K562 (cell line): ENCODE data around the gene GAL3ST2. TPM values are rescaled to one million over a fixed set of nuclear protein-coding genes. Genes with fewer than 3 reads are reported as not detected.
A peak's percentile ranks its signal among the peaks of the same experiment; 100 is the strongest.

ENCODE experiments used
- ATAC-seq: fragments of 200-7000 bp; cut with Tn5 transposase; 3 replicates; pipeline ENCODE4 v1.9.1; 2020; ENCODE audit warnings: moderate library complexity
- BruUV-seq: library from RNA; stranded (reverse); fragments of 400-500 nt; replicated peaks from 2 replicates; lab custom pipeline; 2021; lab: Mats Ljungman, UMichigan
- CTCF ChIA-PET: fragments of 300-600 bp; formaldehyde crosslinking; extraction: SDS; loops from one replicate; lab custom pipeline; 2021; ENCODE audit warnings: low intra/inter-chr PET ratio; lab: Yijun Ruan, JAX
- POLR2A ChIA-PET: fragments of 300-600, 350-650 bp; sonication (Branson Sonifier 250); formaldehyde crosslinking; extraction: SDS; loops from one replicate; lab custom pipeline; 2021; ENCODE audit warnings: antibody characterized with exemption, inconsistent platforms; lab: Yijun Ruan, JAX
- DNase-seq, 4 experiments: peaks; one replicate each; pipeline versions ENCODE4 v3.0.0 to v3.0.0-alpha.2; 2011 to 2018; ENCODE audit warnings: low spot score in 3 of 4, mixed read lengths in 3 of 4; ENCODE audit errors: extremely low read depth in 1 of 4
- FAIRE-seq: peaks from 2 replicates; lab custom pipeline; 2011; peaks lifted over from hg19 to GRCh38; lab: Jason Lieb, UNC
- H2AFZ ChIP-seq: 2 replicates; pipeline ENCODE4 v1.6.0; 2011; ENCODE audit warnings: low read depth, low read length, control low read depth, inconsistent platforms
- H3K27ac ChIP-seq: fragments of 200-600 bp; 3 replicates; pipeline ENCODE4 v1.8.0; 2011; ENCODE audit warnings: low read depth, mild to moderate bottlenecking, control low read depth, inconsistent platforms, low read length, moderate library complexity, mixed read lengths; ENCODE audit errors: extremely low read depth
- H3K27me3 ChIP-seq, 2 experiments: fragments of 300-600 bp in 1 of 2; 2 replicates in 1 of 2; 3 replicates in 1 of 2; pipeline versions ENCODE4 v1.6.0 to v1.8.0; 2011; ENCODE audit warnings: inconsistent platforms in 2 of 2, low read length in 2 of 2, mild to moderate bottlenecking in 1 of 2, mixed read lengths in 1 of 2, moderate library complexity in 1 of 2; ENCODE audit not compliant: control insufficient read depth in 2 of 2, insufficient read depth in 2 of 2
- H3K36me3 ChIP-seq: fragments of 300-600 bp; 3 replicates; pipeline ENCODE4 v1.8.0; 2011; ENCODE audit warnings: mild to moderate bottlenecking, low read length, inconsistent platforms; ENCODE audit not compliant: control insufficient read depth, insufficient read depth
- H3K4me1 ChIP-seq, 2 experiments: fragments of 200-600 bp in 1 of 2; replicated peaks in 1 of 2; 2 replicates in 1 of 2; 3 replicates in 1 of 2; pipeline versions ENCODE4 v1.5.1 to v1.8.0; 2011; ENCODE audit warnings: inconsistent platforms in 2 of 2, low read length in 2 of 2, mild to moderate bottlenecking in 1 of 2, mixed read lengths in 1 of 2, moderate library complexity in 1 of 2; ENCODE audit not compliant: control insufficient read depth in 2 of 2, insufficient read depth in 2 of 2
- H3K4me2 ChIP-seq: 2 replicates; pipeline ENCODE4 v1.6.1; 2011; ENCODE audit warnings: low read length, control low read depth, inconsistent platforms, mixed read lengths; ENCODE audit not compliant: insufficient read depth
- H3K4me3 ChIP-seq: fragments of 200-600 bp; sonication (generic), shearing (Covaris generic); 2 replicates; pipeline ENCODE4 v1.5.1; 2016; ENCODE audit warnings: control low read depth, inconsistent platforms
- H3K79me2 ChIP-seq: fragments of 200-600 bp; 3 replicates; pipeline ENCODE4 v1.8.0; 2011; ENCODE audit warnings: low read length, inconsistent platforms; ENCODE audit not compliant: control insufficient read depth, insufficient read depth
- H3K9ac ChIP-seq, 2 experiments: 2 replicates each; pipeline versions ENCODE4 v1.6.0 to v1.6.1; 2011; ENCODE audit warnings: low read depth in 2 of 2, low read length in 2 of 2, control low read depth in 1 of 2, inconsistent platforms in 1 of 2, mild to moderate bottlenecking in 1 of 2, mixed read lengths in 1 of 2; ENCODE audit not compliant: insufficient read depth in 1 of 2
- H3K9me1 ChIP-seq: one replicate; pipeline ENCODE4 v1.6.0; 2011; ENCODE audit warnings: inconsistent platforms, mild to moderate bottlenecking, low read length, moderate library complexity; ENCODE audit not compliant: control insufficient read depth, insufficient read depth
- H3K9me3 ChIP-seq: replicated peaks from 2 replicates; pipeline ENCODE4 v1.5.1; 2011; ENCODE audit warnings: low read depth, low read length, inconsistent platforms; ENCODE audit not compliant: control insufficient read depth, insufficient read depth
- H4K20me1 ChIP-seq: replicated peaks from 2 replicates; pipeline ENCODE4 v1.6.1; 2011; ENCODE audit warnings: low read length, inconsistent platforms, mixed read lengths; ENCODE audit not compliant: control insufficient read depth, insufficient read depth
- KDM1A ChIP-seq, 2 experiments: fragments of 450-650 bp; IDR thresholded peaks; 2 replicates each; pipeline ENCODE4 v1.6.1; 2016; ENCODE audit warnings: mild to moderate bottlenecking in 2 of 2
- WGBS: fragments of 100-300 bp; shearing (Covaris generic); methylation state at CpG from one replicate; pipeline ENCODE4 v1.1.6; 2016; ENCODE audit warnings: low coverage, mixed read lengths; ENCODE audit not compliant: insufficient coverage; ENCODE audit errors: missing lambda C conversion rate; 5-methylcytosine and 5-hydroxymethylcytosine counted together
- in situ Hi-C: fragments of 300-500 bp; cut with MboI; formaldehyde crosslinking; loops from 4 replicates; pipeline ENCODE4 v1.15.0; 2018; ENCODE audit warnings: inconsistent platforms, mixed read lengths
- intact Hi-C: fragments of 100-400 bp; cut with micrococcal nuclease; formaldehyde crosslinking; loops from 2 replicates; pipeline ENCODE4 v1.14.2; 2022
- polyA plus RNA-seq, 8 experiments: library from polyadenylated mRNA; depleted of rRNA in 4 of 8; stranded (reverse) in 5 of 8; unstranded in 3 of 8; fragments of >200 nt; fragmentation: Nextera tagmentation in 2 of 8; fragmentation: Illumina TruSeq in 1 of 8; extraction: Ambion mirVana in 2 of 8; extraction: Trizol in 1 of 8; gene quantifications; 2 replicates each; pipeline versions ENCODE4 v1.2.1 to v1.2.3, GENCODE V29; 2011 to 2014; ENCODE audit warnings: inconsistent platforms in 1 of 8, missing spikeins in 1 of 8
- total RNA-seq, 7 experiments: library from RNA; depleted of rRNA in 6 of 7; stranded (reverse); fragments of >200 nt in 6 of 7; fragmentation: Illumina TruSeq in 2 of 7; extraction: Trizol in 2 of 7; gene quantifications; 2 replicates each; pipeline versions ENCODE4 v1.2.1 to v1.2.3, GENCODE V29; 2011 to 2021; ENCODE audit warnings: low replicate concordance in 1 of 7
- TF ChIP-seq, protein P1 (sequence below), 2 experiments: fragments of 450-650 bp; IDR thresholded peaks; 2 replicates each; pipeline ENCODE4 v1.6.1; 2018; ENCODE audit warnings: mild to moderate bottlenecking in 2 of 2, low read depth in 1 of 2; ENCODE audit not compliant: partially characterized antibody in 2 of 2

GAL3ST2 gene
- total and polyA plus RNA-seq, 9 of the 15 experiments (the other 6 are each of a cell fraction or from before 2014, with no cell fraction given) = 0.42 TPM; not detected in 8

DNA sequence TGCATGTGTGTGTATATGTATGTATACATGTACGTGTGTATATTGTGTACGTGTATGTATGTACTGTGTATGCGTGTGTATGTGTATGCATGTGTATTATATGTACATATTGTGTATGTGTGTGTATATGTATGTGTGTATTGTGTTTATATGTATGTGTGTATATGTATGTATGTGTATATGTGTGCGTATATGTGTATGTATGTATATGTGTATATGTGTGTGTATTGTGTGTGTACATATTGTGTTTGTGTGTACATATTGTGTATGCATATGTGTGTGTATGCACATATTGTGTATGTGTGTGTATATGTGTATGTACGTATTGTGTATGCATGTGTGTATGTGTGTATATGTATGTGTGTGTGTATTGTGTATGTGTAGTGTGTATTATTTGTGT lies 16.8 kb downstream of the GAL3ST2 start:
- CTCF ChIA-PET = no interaction called here
- no TSS peak for BruUV-seq
- H3K4me2 ChIP-seq = no peak overlapping the region
- in situ Hi-C loops = no loop called here
- H4K20me1 ChIP-seq = no peaks in the 10 kb centered on the region
- no peak overlapping the region for H2AFZ ChIP-seq
- H3K9ac ChIP-seq = no peak overlapping the region
- H3K36me3 ChIP-seq = no peaks in the 10 kb centered on the region
- no peak overlapping the region for H3K4me3 ChIP-seq
- H3K27ac ChIP-seq = no peak overlapping the region
- H3K9me3 ChIP-seq = no peaks in the 10 kb centered on the region; the same call in 1 of the 2 replicates
- H3K9me1 ChIP-seq = no peaks in the 10 kb centered on the region
- FAIRE-seq (peak; percentile 67), ATAC-seq (no peak), DNase-seq (no peak)
- peaks cover 0 to 27% of the 10 kb centered on the region in 2 experiments; a peak in 2 of 5 replicates for H3K4me1 ChIP-seq
- intact Hi-C loops = no loop called here
- 85% methylated on average over 5 of the region's 5 CpGs for whole genome bisulfite sequencing
- POLR2A ChIA-PET = interaction anchor here (1.4 kb wide), 1 partner anchor 8 kb away, joined by 3 read pairs; no protein-coding TSS in a partner anchor
- H3K27me3 ChIP-seq = no peaks in the 10 kb centered on the region
- H3K79me2 ChIP-seq = no peaks in the 10 kb centered on the region
- peak in 1 of 2 experiments; percentile 76; a peak in 2 of 4 replicates for TF ChIP-seq KDM1A (IDR thresholded peaks at IDR 0.05)
- TF ChIP-seq, protein P1, sequence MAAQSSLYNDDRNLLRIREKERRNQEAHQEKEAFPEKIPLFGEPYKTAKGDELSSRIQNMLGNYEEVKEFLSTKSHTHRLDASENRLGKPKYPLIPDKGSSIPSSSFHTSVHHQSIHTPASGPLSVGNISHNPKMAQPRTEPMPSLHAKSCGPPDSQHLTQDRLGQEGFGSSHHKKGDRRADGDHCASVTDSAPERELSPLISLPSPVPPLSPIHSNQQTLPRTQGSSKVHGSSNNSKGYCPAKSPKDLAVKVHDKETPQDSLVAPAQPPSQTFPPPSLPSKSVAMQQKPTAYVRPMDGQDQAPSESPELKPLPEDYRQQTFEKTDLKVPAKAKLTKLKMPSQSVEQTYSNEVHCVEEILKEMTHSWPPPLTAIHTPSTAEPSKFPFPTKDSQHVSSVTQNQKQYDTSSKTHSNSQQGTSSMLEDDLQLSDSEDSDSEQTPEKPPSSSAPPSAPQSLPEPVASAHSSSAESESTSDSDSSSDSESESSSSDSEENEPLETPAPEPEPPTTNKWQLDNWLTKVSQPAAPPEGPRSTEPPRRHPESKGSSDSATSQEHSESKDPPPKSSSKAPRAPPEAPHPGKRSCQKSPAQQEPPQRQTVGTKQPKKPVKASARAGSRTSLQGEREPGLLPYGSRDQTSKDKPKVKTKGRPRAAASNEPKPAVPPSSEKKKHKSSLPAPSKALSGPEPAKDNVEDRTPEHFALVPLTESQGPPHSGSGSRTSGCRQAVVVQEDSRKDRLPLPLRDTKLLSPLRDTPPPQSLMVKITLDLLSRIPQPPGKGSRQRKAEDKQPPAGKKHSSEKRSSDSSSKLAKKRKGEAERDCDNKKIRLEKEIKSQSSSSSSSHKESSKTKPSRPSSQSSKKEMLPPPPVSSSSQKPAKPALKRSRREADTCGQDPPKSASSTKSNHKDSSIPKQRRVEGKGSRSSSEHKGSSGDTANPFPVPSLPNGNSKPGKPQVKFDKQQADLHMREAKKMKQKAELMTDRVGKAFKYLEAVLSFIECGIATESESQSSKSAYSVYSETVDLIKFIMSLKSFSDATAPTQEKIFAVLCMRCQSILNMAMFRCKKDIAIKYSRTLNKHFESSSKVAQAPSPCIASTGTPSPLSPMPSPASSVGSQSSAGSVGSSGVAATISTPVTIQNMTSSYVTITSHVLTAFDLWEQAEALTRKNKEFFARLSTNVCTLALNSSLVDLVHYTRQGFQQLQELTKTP (IDR thresholded peaks at IDR 0.05; ENCODE audit: low read depth in 1 of 2, partially characterized antibody in 2 of 2) = no peak
- TF ChIP-seq, all 486 proteins: peak for 1
